NCI-H2227 (cell line): Measurements from ENCODE around the gene WASF2.

ENCODE experiments used
- DNase-seq: peaks from one replicate; lab custom pipeline; 2025; ENCODE audit not compliant: unreplicated experiment; lab: John Stamatoyannopoulos, UW

WASF2 gene

DNA sequence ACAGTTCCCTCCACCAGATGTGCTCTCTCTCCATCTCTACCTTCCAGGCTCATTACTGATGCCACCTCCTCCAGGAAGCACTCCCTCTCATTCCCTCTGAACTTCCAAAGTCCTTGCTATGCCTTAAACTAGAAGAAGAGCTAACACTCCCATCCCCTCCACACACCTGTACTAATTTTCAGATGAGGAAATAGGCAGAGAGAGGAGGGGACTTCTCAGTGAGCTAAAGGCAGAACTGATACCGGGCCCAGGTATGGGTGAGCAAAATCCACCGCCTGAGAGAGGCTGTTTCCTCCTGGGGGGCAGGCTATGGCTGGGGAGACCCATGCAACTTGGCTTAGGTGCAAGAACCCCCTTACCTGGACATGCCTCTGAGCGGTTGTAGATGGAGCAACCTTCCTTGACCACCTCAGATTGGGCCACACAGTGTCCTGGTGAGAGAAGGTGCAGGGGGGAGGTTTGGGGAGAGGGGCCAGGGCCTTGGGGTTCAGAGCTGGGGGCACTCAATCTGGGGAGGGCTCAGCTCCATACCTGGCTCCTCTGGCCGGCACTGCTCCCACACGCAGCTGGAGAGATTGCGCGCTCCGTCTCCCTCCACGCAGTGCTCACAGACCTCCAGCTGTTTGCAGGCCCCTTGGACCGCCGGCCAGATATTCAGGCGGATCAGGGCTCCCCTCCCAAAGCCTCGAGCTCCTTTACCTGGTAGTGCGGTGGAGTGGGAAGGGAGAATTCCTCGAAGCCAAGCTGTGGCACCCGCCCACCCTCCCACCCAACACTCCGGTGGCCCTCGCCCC, 107.8 kb downstream of the WASF2 start:
- DNase-seq: no peak

DNA sequence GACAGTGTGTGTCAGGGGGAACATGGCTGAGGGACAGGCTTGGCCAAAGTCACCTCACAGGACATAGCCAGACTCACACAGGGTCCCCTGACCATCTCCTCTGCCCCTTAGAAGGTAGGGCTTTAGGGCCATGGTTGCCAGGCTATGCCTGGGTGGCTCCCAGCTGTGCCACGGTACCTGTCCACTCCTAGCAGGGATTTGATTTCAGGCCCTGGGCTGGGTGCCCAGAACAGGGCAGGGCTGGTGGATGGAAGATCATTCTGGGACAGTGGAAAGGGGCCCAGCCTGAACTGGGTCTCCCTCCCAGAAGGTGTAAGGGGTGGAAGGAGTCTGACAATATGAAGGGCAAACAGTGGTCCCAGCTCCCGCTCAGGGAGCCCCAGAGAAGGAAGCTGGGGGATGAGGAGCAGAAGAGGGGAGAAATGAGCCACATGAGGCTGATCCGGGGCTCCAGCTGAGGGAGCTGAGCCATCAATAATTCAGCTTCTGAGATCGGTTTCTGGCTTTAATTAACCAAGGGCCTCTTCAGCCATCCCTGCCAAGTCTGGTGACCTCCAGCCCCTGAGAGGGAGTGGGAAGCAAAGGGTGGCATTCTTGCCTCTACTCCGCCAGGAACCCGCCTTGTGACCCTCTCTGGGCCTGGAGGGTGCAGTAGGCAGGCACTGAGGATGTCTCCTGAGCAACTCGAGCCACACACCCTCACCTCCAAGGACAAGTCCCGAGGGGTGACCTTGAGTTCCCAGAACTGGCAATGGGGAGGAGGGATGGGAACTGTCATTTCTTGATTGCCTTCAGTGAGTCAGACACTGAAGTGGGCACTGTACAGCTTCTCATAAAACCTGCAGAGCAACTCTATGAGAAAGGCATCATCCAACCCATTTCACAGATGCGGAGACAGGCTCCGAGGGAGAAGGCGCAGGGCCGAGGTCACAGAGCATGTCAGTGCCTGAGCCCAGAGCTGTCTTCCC, 108.9 kb downstream of the WASF2 start:
- DNase-seq: no peak

DNA sequence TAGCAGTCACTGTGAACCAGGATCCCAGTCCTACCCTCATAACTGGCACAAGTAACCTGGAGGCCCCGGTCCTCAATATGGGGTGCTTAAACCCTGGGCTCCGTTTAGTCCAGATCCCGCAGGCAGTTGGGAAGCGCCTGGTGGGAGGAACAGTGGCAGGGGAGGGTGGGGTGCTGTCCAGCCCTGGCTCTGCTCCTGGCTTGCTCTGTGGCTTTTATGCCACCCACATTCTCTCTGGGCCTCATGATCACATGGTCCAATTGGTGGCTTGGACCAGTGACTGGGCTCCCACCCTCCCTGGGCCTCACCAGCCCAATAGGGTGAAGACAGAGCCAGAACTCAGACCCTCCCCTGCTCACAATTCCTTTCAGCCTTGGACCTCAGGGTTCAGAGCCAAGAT, 109.7 kb downstream of the WASF2 start:
- no peak for DNase-seq

DNA sequence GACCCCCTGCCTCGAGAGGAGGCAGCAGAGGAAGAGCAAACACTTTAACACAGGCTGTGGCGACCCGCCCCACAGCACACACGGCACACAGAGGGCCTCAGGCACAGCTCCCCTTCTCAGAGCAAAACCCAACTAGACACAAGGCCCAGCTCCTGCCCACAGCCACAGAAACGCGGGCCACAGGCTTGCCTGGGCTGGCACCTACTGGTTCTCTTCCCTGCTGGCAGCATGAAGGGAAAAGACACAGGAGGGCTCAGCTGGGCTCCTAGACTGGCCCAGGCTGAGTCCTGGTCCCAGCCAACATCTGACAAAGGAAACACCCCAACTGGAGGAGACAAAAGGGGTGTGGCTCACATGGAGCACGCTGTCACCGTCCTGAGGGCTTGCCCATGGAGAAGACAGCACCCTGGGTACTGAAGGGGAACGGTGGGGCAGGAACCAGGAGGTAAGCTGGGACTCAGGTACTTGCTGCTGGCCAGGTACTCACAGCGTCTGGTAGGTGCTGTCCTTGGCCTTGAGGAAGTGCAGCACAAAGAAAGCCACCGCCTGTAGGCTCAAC, 110.3 kb downstream of the WASF2 start:
- DNase-seq: no peak

DNA sequence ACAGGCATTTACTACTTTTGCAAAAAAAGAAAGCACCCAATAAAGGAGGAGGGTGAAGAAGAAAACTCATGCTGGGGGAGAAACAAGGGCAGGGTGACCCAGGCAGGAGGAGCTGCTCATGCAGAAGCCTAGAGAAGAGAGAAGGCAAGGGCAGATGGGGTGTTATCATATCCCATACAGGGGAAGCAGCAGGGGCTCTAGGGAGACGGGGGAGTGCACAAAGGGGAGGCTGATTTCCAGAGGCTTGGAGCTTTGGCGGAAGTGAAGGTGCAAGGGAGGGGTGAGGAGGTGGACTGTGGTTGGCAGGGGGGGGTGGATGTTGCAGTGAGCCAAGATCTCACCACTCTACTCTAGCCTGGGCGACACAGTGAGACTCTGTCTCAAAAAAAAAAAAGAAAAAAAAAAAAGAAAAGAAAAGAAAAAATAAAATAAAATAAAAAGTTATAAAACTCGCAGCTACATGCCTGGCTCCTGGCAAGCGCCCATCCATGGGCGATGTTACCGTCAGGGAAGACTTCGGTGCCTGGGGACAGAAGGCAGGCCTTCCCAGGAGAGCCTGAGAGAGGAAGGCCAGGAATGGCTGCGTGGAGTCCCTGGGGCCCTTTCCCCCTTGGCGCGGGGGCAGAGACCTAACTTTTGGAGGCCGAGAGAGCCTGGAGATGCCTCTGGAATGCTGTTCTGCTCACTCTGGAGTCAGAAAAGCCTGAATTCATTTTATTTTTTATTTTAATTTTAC, 112.0 kb downstream of the WASF2 start:
- DNase-seq: no peak

DNA sequence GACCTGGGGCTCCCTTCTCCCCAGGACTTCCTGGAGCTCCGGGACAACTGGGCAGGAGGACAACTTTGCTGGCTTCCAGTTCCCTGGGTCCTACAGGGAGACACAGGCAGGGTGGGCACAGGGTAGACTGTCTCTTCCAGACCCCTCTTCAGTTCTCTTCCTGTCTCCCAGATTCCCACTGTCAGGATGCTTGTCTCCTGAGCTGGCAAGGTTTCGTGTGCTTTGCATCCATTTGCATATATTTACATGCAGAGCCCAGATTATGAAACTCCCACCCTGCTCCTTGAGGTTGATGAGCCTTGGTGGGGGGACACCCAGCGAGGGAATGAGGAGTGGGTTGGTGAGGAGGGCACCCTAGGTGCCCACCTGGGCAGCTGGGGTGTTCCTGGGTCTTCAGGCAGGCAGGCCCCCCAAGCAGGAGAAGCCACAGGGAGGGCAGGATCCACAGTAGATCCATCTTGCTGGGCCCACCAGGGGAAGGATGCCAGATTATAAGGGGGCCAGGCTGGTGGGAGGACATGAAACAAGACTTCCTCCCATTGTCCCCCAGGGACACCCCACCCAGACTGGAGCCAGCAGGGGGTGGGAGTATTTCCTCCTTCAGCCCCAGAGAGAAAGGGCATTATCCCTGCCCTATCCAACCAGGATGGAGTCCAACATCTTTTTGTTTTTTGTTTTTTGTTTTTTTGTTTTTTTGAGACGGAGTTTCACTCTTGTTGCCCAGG, 115.4 kb downstream of the WASF2 start, which contains the start of gene FCN3:
FCN3 (minus strand) TSS at position 463 of the 725 bp plus-strand sequence; CDS start at position 457, 6 bp downstream.
- no peak for DNase-seq

DNA sequence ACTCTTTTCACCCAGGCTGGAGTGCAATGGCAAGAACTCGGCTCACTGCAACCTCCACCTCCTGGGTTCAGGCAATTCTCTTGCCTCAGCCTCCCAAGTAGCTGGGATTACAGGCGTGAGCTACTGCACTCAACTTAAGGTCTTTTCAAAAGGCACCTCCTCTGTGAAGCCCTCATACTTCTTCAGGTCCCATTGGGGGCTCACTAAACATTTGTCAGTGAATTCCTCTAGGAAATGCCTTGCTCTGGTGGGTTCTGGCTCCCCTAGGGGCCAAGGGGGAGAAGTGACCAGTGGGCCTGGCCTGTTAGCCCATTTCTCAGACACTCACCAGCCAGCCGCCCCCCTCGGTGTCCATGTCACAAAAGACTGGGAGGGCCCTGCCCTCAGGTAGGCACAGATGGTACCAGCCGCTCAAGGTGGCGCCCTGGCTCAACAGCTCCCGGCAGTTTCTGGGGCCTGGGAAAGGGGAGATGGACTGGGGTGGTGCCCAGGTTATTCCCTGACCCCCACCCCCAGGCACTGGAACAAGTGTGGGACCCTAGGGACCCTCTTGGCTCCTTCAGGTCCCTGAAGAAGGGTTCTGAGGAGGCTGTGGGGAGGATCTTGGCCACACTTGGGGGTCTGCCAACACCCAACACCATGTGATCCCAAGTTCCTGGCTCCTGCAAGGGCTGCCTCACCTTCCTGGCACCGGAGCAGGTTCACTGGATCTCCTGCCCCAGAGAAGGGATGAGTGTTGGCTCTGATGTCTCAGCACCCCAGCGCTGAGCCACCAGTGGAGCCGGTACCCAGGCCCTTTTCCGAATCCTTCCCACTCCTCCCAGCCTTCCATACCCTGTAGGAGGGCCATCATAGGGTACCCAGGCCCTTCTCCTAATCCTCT, 116.9 kb downstream of the WASF2 start:
- no peak for DNase-seq

DNA sequence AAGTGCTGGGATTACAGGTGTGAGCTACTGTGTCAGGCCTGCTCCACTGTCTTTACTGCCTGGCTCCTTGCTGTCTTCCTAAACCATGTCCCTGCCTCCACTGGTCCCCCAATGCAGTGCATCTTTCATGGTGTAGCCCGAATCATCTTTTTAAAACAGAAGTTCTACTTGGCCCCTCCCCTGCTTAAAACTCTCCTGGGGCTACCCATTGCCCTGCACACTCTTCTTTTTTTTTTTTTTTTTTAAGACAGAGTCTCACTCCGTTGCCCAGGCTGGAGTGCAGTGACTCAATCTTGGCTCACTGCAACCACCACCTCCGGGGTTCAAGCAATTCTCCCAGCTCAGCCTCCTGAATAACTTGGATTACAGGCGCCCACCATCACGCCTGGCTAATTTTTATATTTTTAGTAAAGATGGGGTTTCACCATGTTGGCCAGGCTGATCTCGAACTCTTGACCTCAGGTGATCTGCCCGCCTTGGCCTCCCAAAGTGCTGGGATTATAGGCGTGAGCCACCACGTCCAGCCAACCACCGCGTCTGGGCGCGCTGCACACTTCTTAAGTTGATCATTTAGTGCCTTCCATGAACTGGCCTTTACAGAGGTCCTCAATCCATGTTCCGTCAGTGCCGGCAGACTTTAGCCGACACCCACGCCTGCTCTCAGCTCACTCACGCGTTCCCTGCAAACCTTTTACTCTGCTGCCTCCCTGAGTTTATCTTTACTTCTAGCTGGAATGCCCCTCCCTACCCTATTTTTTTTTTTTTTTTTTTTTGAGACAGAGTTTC, 117.8 kb downstream of the WASF2 start:
- DNase-seq: no peak

DNA sequence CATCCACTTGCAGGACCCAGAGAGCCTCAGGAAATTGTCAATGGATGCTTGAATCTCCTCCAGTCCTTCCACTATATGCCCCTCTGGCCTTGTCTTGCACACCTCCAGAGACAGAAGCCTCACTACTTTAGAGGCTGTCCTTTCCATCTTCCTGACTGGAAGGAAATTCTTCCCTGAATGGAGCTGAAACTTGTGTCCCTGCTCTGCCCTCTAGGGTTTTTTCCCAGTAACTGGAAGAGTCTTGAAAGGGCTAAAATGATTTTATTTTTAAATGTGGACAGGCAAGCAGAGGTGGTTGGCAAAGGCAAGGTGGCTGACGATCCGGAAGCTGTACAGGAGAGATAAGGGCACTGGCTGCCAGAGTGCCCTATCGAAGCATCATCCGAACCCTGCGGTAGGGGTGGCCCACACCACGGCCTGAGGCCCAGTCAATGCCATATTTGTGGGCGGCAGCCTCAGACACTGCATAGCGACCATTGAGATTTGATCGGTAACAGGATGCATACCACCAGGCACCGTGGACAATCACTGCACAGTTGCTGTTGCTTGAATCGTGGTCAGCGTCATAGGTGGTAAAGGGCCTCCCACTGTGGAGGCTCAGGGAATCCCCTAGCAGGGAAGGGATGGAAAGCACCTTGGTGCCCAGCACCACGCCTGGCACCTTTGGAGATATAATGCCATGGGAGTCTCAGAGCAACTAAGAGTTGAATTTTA, 120.9 kb downstream of the WASF2 start:
- DNase-seq: peak; percentile 21

DNA sequence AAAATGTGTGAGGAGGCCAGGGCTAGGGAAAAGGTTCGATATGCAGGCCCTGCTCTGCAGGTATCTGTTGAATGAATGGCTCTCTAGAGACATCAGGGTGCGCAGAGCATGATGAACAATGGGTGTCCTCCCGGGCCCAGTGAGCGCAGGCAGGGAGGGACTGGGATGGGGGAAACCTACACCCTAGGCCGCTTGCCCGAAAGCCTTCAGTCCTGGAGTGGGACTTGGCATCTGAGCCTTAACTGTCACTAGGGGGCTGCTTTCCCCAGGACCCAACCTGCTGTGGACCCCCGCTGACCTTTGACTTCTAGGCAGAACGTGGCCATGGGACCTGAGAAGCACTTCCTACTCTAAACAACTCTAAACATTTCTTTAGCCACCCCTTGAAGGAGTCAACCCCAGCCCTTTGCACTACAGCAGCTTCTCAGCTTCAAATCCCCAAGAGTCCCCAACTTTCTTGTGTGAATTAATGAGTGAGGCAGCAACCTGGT, 122.8 kb downstream of the WASF2 start:
- DNase-seq: no peak

DNA sequence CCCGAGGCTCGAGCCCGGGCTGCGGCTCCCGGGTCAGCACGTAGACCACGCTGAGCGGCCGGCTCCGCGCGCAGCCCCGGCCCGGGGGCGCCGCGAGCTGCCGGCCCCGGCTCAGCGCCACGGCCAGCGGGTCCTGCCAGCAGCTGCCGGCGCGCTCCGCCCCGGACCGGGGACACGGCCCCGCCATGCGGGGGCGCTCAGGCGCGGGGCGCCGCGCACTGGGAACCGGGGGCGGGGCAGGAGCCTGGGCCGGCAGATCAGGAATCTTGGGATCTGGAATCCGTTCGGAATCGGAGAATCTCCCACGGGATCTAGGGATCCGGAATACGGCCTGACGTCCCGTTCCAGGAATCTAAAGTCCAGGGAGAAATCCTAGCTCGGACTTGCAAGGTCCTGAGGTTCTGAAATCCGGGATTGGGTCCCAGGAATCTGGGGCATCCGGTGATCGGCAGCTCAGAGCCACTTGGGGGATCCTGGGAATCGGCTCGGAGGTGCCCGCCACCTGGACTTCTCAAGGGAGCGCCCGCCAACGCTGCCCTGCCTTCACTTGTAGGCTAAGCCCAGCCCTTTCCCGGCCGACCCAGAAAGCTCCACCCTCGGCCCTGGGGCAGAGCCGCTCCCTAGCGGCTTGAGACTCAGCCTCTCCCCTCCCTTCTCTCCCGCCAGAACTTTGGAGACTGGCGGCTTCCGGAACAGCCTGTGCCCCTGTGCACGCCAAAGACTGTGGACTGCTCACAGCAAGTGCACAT, 123.4 kb downstream of the WASF2 start, which contains the start of gene MAP3K6:
MAP3K6 (minus strand) TSS at position 551 of the 749 bp plus-strand sequence; CDS start at position 187, 364 bp downstream.
- peak; percentile 86 for DNase-seq

DNA sequence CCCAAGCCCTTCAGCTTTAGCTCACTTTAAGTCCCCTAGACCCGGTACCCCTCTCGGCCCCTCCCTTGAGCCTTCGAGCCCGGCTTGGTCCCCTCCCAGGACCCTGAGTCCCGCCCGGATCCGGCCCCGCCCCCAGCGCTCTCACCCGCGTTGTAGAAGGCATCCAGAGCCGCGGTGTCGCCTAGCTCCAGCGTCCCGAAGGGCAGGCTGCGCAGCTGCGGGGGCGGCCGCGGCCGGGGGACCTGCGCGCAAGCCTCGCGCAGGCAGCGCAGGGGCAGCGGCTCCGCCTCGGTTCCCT, 123.9 kb downstream of the WASF2 start:
- DNase-seq: peak; percentile 91

DNA sequence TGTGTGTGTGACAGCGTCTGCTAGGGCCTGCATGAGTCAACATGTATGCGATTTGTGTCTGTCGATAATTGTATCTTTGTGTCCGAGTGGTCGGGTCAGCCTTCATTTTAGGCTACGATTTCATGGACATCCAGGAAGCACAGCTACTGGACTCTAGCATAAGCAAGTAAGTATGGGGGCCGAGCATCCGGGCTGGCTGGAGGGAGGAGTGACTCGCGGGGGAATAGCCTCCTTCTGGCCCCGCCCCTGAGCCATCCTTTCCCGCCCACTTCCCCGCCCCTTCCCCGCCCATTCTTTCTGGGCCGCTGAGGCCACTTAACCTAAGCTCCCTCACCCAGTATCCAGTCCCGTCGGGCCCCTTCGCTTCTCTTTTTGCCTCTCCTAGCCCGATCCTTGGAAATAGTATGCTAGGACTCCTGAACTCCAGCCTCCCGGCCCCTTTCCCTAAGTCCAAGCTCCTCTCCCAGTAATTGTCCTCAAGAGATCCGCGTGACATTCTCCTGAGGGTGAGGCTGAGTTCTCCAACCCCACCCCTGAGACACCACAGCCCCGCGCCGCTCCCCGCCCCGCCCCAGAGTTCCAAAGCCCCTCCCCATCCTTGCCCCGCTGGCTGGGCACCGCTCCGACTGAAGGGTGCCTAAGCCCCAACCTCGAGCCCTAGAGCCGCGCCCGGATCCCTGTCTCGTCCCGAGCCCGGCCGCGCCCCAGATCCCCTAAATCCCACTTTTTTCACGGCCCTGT, 124.4 kb downstream of the WASF2 start:
- peak; percentile 92 for DNase-seq

DNA sequence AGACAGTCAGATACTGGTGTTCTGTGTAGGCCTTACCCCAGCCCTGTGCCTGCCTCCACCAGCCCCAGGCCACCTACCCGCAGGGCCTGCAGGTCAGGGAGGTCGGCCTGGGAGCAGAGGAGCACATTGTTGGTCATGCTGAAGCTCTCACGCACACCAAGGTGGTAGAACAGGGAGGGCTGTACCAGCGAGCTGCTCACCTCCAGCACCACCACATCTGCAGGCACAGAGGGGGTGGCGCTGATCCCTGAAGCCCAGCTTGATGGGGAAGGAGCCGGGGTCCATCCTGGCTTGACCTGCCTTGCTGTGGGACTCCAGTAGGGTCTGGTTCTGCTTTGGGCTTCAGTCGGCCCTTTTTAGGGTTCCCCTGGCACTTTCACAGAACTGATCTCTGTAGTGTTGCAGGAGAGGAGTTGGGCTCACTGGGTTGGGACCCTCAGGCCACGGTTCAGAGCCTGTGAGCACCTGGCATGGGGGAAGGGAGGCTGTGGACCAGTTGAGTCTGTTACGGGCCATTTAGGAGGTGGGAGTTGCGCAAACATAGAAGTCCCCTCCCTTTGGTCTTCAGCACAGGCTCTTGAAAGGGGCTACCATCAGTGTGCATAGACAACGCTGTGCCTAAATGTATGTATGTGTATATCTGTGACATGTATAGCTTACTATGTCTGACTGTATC, 125.1 kb downstream of the WASF2 start:
- no peak for DNase-seq

DNA sequence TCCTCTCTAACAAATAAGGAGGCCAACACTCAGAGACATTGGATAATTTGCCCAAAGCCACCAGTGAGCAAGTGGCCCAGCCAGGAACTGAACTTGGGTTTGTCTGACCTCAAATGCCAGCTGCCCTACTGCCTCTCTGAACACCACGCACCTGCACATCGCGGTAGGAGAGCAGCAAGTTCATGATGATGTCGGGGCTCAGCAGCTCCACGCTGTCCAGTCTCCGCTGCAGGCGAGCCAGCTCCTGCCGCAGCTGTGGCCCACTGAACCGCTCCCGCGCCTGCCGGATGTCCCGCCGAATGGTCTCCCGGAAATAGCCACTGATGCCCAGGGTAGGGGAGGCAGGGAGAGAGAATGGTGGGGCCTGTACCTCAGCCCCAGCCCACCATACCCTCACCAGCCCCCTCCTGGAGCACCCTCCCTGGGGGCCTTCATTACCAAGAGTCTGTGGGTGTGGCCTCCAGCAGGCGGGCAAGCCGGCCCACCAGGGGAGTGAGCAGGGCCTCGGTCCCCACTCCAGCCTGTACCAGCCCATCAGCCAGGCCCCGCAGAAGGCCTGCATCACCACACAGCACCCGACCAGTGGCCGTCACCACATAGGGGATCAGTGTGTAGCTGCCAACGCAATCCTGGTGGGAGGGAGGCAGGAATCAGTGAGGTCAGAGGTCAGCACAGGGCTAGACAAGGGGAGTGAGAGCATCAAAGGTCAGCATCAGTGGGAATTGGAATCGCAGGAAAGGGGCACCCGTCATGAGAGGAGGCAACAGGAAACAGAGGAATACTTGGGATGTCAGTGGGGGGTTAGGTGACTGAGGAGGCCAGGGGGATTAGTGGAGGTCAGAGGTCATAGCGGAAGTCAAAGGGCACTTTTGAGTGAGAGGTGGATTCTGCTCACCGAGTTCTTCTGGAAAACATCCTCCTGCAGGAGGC, 125.9 kb downstream of the WASF2 start:
- DNase-seq: no peak
